Measurements from ENCODE around the gene MCF2L.

DNA sequence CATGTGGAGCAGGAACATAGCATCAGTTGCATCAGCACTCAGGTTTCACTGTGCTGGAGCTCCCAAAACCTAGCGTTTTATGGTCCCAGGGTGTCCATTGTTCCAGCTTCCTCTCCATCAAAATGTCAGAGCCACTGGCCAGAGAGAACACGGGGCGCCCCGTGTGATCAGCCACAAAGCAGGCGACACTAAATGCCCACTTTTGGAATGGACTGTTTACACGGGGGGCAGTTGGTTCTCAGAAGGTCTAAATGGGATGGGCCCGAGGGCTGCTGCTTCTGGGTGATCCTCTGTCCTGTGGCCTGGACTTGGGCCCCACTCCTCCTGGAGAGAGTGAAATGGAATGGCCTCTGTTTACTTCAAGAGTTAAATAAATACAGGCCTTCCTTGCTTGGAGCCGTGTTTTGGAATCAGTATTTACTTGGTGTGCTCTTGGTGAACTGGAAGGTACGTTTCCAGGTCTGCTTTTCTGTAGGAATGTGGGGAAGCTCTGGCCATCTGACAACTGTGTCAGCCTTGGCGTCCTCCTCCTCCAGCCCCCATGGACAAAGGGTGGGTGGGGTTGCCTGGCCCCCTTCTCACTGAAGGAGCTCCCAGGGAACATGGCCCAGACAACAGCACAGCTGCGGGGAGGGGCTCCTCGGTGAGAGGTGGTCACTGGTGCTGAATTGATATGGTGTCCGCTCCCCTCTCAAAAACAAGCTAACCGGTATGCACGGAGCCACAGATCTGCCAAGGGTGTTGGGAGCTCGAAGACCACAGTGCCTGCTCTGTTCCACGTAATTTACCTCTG, 16.1 kb upstream of the MCF2L start:
- no peak for TF ChIP-seq CTCF (optimal IDR thresholded peaks at IDR 0.05 in 1 of 3, IDR thresholded peaks at IDR 0.05 in 1 of 3, conservative IDR thresholded peaks at IDR 0.05 in 1 of 3; ENCODE audit: extremely low read depth in 1 of 3, insufficient read depth in 2 of 3, low read length in 3 of 3)
- TF ChIP-seq EZH2 (IDR thresholded peaks at IDR 0.05; ENCODE audit: low read length): no peak

Measured in keratinocyte (primary cell).